ENCODE measurements around the gene MYL6. TPM values are rescaled to one million over a fixed set of nuclear protein-coding genes. Genes with fewer than 3 reads are reported as not detected.
A peak's percentile ranks its signal among the peaks of the same experiment; 100 is the strongest.

The MYL6 gene
- total and polyA plus RNA-seq, 9 of the 15 experiments (the other 6 are each of a cell fraction or from before 2014, with no cell fraction given), result 557 to 1,664 (median 958) TPM

- Histone ChIP-seq H3K27me3 (ENCODE audit: control insufficient read depth in 2 of 2, insufficient read depth in 2 of 2, low read length in 2 of 2) (no peaks in the 10 kb centered on the region), H3K4me1 (replicated peaks in 1 of 2; ENCODE audit: control insufficient read depth in 2 of 2, insufficient read depth in 2 of 2, low read length in 2 of 2) (peaks cover 27 to 31% of the 10 kb centered on the region in 2 experiments; a peak in 4 of 5 replicates), H3K27ac (ENCODE audit: extremely low read depth, low read depth, low read length) (peak overlapping the region; percentile 93), H3K9me1 (ENCODE audit: control insufficient read depth, insufficient read depth, low read length) (peaks cover 6% of the 10 kb centered on the region), H2AFZ (ENCODE audit: low read depth, low read length) (no peak overlapping the region), H3K79me2 (ENCODE audit: control insufficient read depth, insufficient read depth, low read length) (peaks cover 60% of the 10 kb centered on the region), H3K36me3 (ENCODE audit: control insufficient read depth, insufficient read depth, low read length) (peaks cover 55% of the 10 kb centered on the region), H3K9me3 (replicated peaks; ENCODE audit: control insufficient read depth, insufficient read depth, low read depth, low read length) (no peaks in the 10 kb centered on the region), H3K4me3 (peak overlapping the region; percentile 92), H4K20me1 (replicated peaks; ENCODE audit: control insufficient read depth, insufficient read depth, low read length) (peaks cover 5% of the 10 kb centered on the region), H3K9ac (ENCODE audit: insufficient read depth in 1 of 2, low read depth in 2 of 2, low read length in 2 of 2) (peak overlapping the region; percentile 78 to 96; a peak in 3 of 4 replicates), H3K4me2 (ENCODE audit: insufficient read depth, low read length) (peak overlapping the region; percentile 98)
- DNase-seq (ENCODE audit: extremely low read depth in 1 of 4, low spot score in 3 of 4), result no peak
- WGBS (ENCODE audit: insufficient coverage, low coverage, missing lambda C conversion rate), result 59% methylated on average over 13 of the region's 22 CpGs
- TF ChIP-seq CEBPB (tag; IDR thresholded peaks at IDR 0.05), result no peak
- TF ChIP-seq KDM5B (IDR thresholded peaks at IDR 0.05; ENCODE audit: insufficient replicate concordance, low read depth, low read length), result peak; percentile 44
- no peak for TF ChIP-seq PTRF (tag; IDR thresholded peaks at IDR 0.05)
- TF ChIP-seq MLX (CRISPR knock-in tag; conservative IDR thresholded peaks at IDR 0.05), result no peak
- no peak for TF ChIP-seq ATF2 (CRISPR knock-in tag; IDR thresholded peaks at IDR 0.05)
- no peak for TF ChIP-seq PPARD (CRISPR knock-in tag; IDR thresholded peaks at IDR 0.05)
- TF ChIP-seq HNRNPUL1 (IDR thresholded peaks at IDR 0.05; ENCODE audit: low read length), result no peak
- TF ChIP-seq ZKSCAN8 (CRISPR knock-in tag; IDR thresholded peaks at IDR 0.05), result no peak
- 0 out of 2 replicates have a peak, but pooled peaks have one; percentile 27 for TF ChIP-seq STAG1 (CRISPR knock-in tag; IDR thresholded peaks at IDR 0.05; ENCODE audit: borderline replicate concordance)
- TF ChIP-seq ZNF318 (IDR thresholded peaks at IDR 0.05; ENCODE audit: borderline replicate concordance in 1 of 2, low read depth in 1 of 2), result no peak
- CTCF ChIA-PET (ENCODE audit: low intra/inter-chr PET ratio), result no interaction called here
- FAIRE-seq, result no peak
- POLR2A ChIA-PET, result interaction anchor here (0.7 to 5.6 kb wide), 6 partner anchors 12 to 1745 kb away, joined by 3 to 85 read pairs (median 6); partner anchors contain the start of genes MYL6, PA2G4, RPL41 and SMARCC2
- in situ Hi-C loops (cut with MboI) (loop anchor here (5.0 to 10.0 kb wide), 2 partner anchors 57 to 335 kb away; partner anchors contain the start of genes SMARCC2 and SPRYD4), intact Hi-C loops (cut with micrococcal nuclease) (no loop called here)
- no TSS peak for BruUV-seq (replicated peaks)
- no peak for ATAC-seq
Observed at GRCh38 chr12:56129942-56130495, 28.1 kb upstream of the MYL6 start.

Measured in K562 (cell line).